Keratinocyte (primary cell): ENCODE results near the gene TPO.

Experiments
- EZH2 ChIP-seq: IDR thresholded peaks from one replicate; pipeline ENCODE4 v1.6.1; 2012; ENCODE audit warnings: inconsistent platforms, mild to moderate bottlenecking, low read length, moderate library complexity
- TF ChIP-seq, protein P1 (sequence below), 3 experiments: IDR thresholded peaks in 1 of 3; conservative IDR thresholded peaks in 1 of 3; optimal IDR thresholded peaks in 1 of 3; 2 replicates in 2 of 3; 3 replicates in 1 of 3; pipeline versions ENCODE3 to v1.5.1; 2011; ENCODE audit warnings: low read length in 3 of 3, mild to moderate bottlenecking in 3 of 3, moderate library complexity in 2 of 3, control low read depth in 1 of 3, inconsistent platforms in 1 of 3; ENCODE audit not compliant: insufficient read depth in 2 of 3; ENCODE audit errors: extremely low read depth in 1 of 3

DNA sequence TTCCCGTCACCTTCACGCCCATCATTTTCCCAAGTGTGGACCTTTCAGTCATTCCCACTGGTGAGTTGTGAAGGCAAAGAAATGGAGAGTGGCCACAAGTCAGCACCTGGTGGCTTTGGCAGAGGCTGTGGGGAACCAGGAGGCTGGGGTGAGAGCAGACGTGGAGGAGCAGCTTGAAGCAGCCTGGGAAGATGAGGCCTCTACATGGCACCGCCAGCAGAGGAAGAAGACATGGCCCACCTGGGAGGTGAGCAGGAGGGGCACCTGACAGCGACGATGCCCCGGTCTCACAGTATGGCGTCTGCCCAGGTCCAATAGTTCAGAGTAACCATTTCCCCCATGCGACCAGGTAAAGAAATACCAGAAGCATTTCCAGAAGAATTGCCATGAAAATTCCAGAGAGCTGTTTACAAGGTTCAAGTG, 69.0 kb downstream of the TPO start:
- TF ChIP-seq EZH2 = no peak
- TF ChIP-seq, protein P1, sequence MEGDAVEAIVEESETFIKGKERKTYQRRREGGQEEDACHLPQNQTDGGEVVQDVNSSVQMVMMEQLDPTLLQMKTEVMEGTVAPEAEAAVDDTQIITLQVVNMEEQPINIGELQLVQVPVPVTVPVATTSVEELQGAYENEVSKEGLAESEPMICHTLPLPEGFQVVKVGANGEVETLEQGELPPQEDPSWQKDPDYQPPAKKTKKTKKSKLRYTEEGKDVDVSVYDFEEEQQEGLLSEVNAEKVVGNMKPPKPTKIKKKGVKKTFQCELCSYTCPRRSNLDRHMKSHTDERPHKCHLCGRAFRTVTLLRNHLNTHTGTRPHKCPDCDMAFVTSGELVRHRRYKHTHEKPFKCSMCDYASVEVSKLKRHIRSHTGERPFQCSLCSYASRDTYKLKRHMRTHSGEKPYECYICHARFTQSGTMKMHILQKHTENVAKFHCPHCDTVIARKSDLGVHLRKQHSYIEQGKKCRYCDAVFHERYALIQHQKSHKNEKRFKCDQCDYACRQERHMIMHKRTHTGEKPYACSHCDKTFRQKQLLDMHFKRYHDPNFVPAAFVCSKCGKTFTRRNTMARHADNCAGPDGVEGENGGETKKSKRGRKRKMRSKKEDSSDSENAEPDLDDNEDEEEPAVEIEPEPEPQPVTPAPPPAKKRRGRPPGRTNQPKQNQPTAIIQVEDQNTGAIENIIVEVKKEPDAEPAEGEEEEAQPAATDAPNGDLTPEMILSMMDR (optimal IDR thresholded peaks at IDR 0.05 in 1 of 3, IDR thresholded peaks at IDR 0.05 in 1 of 3, conservative IDR thresholded peaks at IDR 0.05 in 1 of 3; ENCODE audit: extremely low read depth in 1 of 3, insufficient read depth in 2 of 3, low read length in 3 of 3) = no peak
